Kidney (tissue), 14 donors: Measurements from ENCODE around the gene DND1. TPM values are rescaled to one million over a fixed set of nuclear protein-coding genes. Genes with fewer than 3 reads are reported as not detected.
A peak's percentile ranks its signal among the peaks of the same experiment; 100 is the strongest.

Experiments used
- DNase-seq, 5 donors: peaks; one replicate each; pipeline ENCODE4 v3.0.0-alpha.2; 2013 to 2020
- FAIRE-seq: peaks from 2 replicates; lab custom pipeline; 2012; peaks lifted over from hg19 to GRCh38; lab: Jason Lieb, UNC
- H3K27ac ChIP-seq, 2 donors: one replicate each; pipeline ENCODE4 v1.7.0; 2013; ENCODE audit warnings: low read depth in 2 of 2, low read length in 2 of 2, inconsistent platforms in 1 of 2
- H3K27me3 ChIP-seq: one replicate; pipeline ENCODE4 v1.7.1; 2013; ENCODE audit warnings: low read length, inconsistent platforms; ENCODE audit not compliant: control insufficient read depth, insufficient read depth
- H3K36me3 ChIP-seq, 3 donors: one replicate each; pipeline versions ENCODE4 v1.7.0 to v1.7.1; 2013; ENCODE audit warnings: low read length in 3 of 3, control low read depth in 1 of 3, inconsistent platforms in 1 of 3; ENCODE audit not compliant: insufficient read depth in 3 of 3, control insufficient read depth in 2 of 3
- H3K4me1 ChIP-seq, 3 donors: one replicate each; pipeline versions ENCODE4 v1.7.0 to v1.7.1; 2013; ENCODE audit warnings: low read length in 3 of 3, inconsistent platforms in 1 of 3, low read depth in 1 of 3; ENCODE audit not compliant: control insufficient read depth in 2 of 3, insufficient read depth in 2 of 3
- H3K4me3 ChIP-seq, 3 donors: one replicate each; pipeline versions ENCODE4 v1.7.0 to v1.8.1; 2013; ENCODE audit warnings: low read length in 3 of 3, control low read depth in 1 of 3, inconsistent platforms in 1 of 3
- H3K9ac ChIP-seq, 3 donors: one replicate each; pipeline versions ENCODE4 v1.7.0 to v1.7.1; 2013; ENCODE audit warnings: low read length in 3 of 3, control low read depth in 1 of 3, inconsistent platforms in 1 of 3
- H3K9me3 ChIP-seq, 3 donors: one replicate each; pipeline versions ENCODE4 v1.7.0 to v1.7.1; 2013; ENCODE audit warnings: low read length in 3 of 3, control low read depth in 1 of 3, inconsistent platforms in 1 of 3; ENCODE audit not compliant: control insufficient read depth in 2 of 3, insufficient read depth in 1 of 3
- CTCF ChIP-seq: IDR thresholded peaks from 3 replicates; pipeline ENCODE4 v1.5.1; 2012; ENCODE audit warnings: mild to moderate bottlenecking, moderate library complexity, borderline replicate concordance; ENCODE audit not compliant: insufficient read depth; ENCODE audit errors: extremely low read depth
- intact Hi-C: fragments of 100-400 bp; cut with DNase I; formaldehyde crosslinking; loops from one replicate; pipeline ENCODE4 v1.11.1; 2022
- polyA plus RNA-seq: library from polyadenylated mRNA; stranded (reverse); fragments of 350-450 nt; fragmentation: Illumina TruSeq; extraction: RNeasy Lipid Tissue Mini Kit (QIAGEN cat#74804); gene quantifications from one replicate; pipeline ENCODE4 v1.2.3, GENCODE V29; 2014; ENCODE audit warnings: low read depth, low replicate concordance; ENCODE audit not compliant: insufficient read depth
- total RNA-seq: library from RNA; stranded (reverse); fragmentation: NEBNext Ultra II Directional; extraction: Animal tissue kit (Norgen Biotek cat#: 25700); gene quantifications from one replicate; pipeline ENCODE4 v1.2.1, GENCODE V29; 2021
- donor health status: control.
- donor health status: control.
- donor health status: control.
- donor health status: control.
- donor health status: control.
- donor health status: DM: yes; HTN: yes; CAD: no.
- donor health status: Normal renal cell carcinoma (clear cell type).

DND1 gene
- total and polyA plus RNA-seq, 2 donors from 2014 or later, result 0.41 to 1.0 TPM

GRCh38 chr5:140707812-140708211, 34.4 kb upstream of the DND1 start:
- Histone ChIP-seq H3K27ac (no peak overlapping the region), H3K4me3 (no peak overlapping the region), H3K4me1 (no peaks in the 10 kb centered on the region), H3K27me3 (no peaks in the 10 kb centered on the region), H3K9ac (no peak overlapping the region), H3K9me3 (no peaks in the 10 kb centered on the region), H3K36me3 (peaks cover 4 to 29% (median 24%) of the 10 kb centered on the region in 3 donors)
- TF ChIP-seq CTCF, result no peak
- intact Hi-C loops, result no loop called here
- DNase-seq, result no peak
- no peak for FAIRE-seq

GRCh38 chr5:140700177-140701144, 27.1 kb upstream of the DND1 start, which contains the start of gene ZMAT2:
ZMAT2 (plus strand) TSS chr5:140700447; CDS start chr5:140700461, 14 bp downstream.
- Histone ChIP-seq H3K4me1 (peaks cover 0 to 8% (median 0%) of the 10 kb centered on the region in 3 donors), H3K4me3 (peak within 1 kb of the TSS; percentile 92 to 96 (median 93)), H3K27me3 (no peaks in the 10 kb centered on the region), H3K9me3 (no peaks in the 10 kb centered on the region), H3K9ac (peak within 1 kb of the TSS; percentile 60 to 92 (median 80)), H3K27ac (no peak within 1 kb of the TSS), H3K36me3 (peaks cover 9 to 53% (median 52%) of the 10 kb centered on the region in 3 donors)
- FAIRE-seq, result peak; percentile 98
- intact Hi-C loops, result no loop called here
- TF ChIP-seq CTCF, result no peak
- peak; percentile 93 to 99 (median 96) for DNase-seq

GRCh38 chr5:140696891-140697492, 23.6 kb upstream of the DND1 start:
- Histone ChIP-seq H3K4me3 (no peak overlapping the region), H3K9ac (no peak overlapping the region), H3K27ac (no peak overlapping the region), H3K9me3 (no peaks in the 10 kb centered on the region), H3K4me1 (peaks cover 3 to 12% (median 5%) of the 10 kb centered on the region in 3 donors), H3K27me3 (no peaks in the 10 kb centered on the region), H3K36me3 (peaks cover 11 to 47% (median 45%) of the 10 kb centered on the region in 3 donors)
- no peak for DNase-seq
- no peak for TF ChIP-seq CTCF
- no peak for FAIRE-seq
- intact Hi-C loops, result no loop called here
